Measurements from ENCODE around the gene MATN1.

The MATN1 gene

DNA sequence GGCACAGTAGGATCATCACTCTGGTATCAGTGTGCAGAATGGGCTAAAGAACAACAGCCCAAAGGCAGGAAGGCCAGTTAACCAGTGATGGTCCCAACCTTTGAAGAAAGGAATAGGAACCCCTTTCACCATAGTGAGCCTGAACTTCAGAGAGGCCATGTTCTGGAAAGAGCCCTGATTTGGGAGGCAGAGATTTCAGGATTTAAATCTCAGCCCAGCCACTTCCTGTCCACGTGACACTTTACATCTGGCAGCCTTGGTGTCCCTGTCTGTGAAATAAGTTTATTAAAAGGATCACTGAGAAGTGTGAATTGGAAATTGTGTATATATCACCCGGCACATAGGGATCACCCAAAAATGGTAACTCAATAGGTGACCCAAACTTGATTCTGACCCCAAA is 13.0 kb downstream of the MATN1 start:
- no peak for ATAC-seq
- TF ChIP-seq ZNF565 (CRISPR knock-in tag; conservative IDR thresholded peaks at IDR 0.05; ENCODE audit: low read depth) (no peak), ZC3H10 (CRISPR knock-in tag; IDR thresholded peaks at IDR 0.05) (no peak), ZFP3 (CRISPR knock-in tag; IDR thresholded peaks at IDR 0.05) (no peak), ARNTL (CRISPR knock-in tag; IDR thresholded peaks at IDR 0.05; ENCODE audit: borderline replicate concordance, low read depth) (no peak), TOX (CRISPR knock-in tag; IDR thresholded peaks at IDR 0.05; ENCODE audit: borderline replicate concordance) (no peak), OSR1 (CRISPR knock-in tag; IDR thresholded peaks at IDR 0.05) (no peak), ZNF70 (CRISPR knock-in tag; IDR thresholded peaks at IDR 0.05) (no peak), BACH2 (CRISPR knock-in tag; IDR thresholded peaks at IDR 0.05; ENCODE audit: borderline replicate concordance) (no peak), GLIS3 (CRISPR knock-in tag; IDR thresholded peaks at IDR 0.05) (no peak), PPARA (CRISPR knock-in tag; IDR thresholded peaks at IDR 0.05; ENCODE audit: borderline replicate concordance) (no peak), SNAI2 (CRISPR knock-in tag; IDR thresholded peaks at IDR 0.05) (no peak)
- TF ChIP-seq, protein P1, sequence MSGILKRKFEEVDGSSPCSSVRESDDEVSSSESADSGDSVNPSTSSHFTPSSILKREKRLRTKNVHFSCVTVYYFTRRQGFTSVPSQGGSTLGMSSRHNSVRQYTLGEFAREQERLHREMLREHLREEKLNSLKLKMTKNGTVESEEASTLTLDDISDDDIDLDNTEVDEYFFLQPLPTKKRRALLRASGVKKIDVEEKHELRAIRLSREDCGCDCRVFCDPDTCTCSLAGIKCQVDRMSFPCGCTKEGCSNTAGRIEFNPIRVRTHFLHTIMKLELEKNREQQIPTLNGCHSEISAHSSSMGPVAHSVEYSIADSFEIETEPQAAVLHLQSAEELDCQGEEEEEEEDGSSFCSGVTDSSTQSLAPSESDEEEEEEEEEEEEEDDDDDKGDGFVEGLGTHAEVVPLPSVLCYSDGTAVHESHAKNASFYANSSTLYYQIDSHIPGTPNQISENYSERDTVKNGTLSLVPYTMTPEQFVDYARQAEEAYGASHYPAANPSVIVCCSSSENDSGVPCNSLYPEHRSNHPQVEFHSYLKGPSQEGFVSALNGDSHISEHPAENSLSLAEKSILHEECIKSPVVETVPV (CRISPR knock-in tag; IDR thresholded peaks at IDR 0.05) = no peak
- TF ChIP-seq, protein P2, sequence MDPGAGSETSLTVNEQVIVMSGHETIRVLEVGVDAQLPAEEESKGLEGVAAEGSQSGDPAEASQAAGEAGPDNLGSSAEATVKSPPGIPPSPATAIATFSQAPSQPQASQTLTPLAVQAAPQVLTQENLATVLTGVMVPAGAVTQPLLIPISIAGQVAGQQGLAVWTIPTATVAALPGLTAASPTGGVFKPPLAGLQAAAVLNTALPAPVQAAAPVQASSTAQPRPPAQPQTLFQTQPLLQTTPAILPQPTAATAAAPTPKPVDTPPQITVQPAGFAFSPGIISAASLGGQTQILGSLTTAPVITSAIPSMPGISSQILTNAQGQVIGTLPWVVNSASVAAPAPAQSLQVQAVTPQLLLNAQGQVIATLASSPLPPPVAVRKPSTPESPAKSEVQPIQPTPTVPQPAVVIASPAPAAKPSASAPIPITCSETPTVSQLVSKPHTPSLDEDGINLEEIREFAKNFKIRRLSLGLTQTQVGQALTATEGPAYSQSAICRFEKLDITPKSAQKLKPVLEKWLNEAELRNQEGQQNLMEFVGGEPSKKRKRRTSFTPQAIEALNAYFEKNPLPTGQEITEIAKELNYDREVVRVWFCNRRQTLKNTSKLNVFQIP (CRISPR knock-in tag; IDR thresholded peaks at IDR 0.05; ENCODE audit: borderline replicate concordance, low read depth) = no peak
- TF ChIP-seq, protein P3, sequence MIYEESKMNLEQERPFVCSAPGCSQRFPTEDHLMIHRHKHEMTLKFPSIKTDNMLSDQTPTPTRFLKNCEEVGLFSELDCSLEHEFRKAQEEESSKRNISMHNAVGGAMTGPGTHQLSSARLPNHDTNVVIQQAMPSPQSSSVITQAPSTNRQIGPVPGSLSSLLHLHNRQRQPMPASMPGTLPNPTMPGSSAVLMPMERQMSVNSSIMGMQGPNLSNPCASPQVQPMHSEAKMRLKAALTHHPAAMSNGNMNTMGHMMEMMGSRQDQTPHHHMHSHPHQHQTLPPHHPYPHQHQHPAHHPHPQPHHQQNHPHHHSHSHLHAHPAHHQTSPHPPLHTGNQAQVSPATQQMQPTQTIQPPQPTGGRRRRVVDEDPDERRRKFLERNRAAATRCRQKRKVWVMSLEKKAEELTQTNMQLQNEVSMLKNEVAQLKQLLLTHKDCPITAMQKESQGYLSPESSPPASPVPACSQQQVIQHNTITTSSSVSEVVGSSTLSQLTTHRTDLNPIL (CRISPR knock-in tag; IDR thresholded peaks at IDR 0.05; ENCODE audit: low read depth) = no peak

DNA sequence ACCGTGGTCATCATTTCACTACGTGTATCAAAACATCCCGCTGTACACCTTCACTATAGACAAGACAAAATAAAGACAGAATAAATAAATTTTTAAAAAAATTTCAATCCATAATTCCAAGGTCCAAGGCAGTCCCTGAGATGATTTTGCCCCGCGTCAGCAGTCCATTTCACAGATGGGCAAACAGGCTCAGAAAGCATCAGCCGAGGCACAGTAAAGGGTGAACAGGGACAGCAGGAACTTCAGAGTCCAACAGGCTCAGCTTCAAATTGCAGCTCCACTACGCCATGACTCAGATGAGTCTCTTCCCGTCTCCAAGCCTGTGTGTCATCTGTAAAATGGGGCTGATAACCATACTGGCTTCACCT is 15.0 kb downstream of the MATN1 start:
- TF ChIP-seq, protein P1 (CRISPR knock-in tag; IDR thresholded peaks at IDR 0.05) = no peak
- no peak for TF ChIP-seq ESRRG (CRISPR knock-in tag; IDR thresholded peaks at IDR 0.05)
- TF ChIP-seq, protein P4, sequence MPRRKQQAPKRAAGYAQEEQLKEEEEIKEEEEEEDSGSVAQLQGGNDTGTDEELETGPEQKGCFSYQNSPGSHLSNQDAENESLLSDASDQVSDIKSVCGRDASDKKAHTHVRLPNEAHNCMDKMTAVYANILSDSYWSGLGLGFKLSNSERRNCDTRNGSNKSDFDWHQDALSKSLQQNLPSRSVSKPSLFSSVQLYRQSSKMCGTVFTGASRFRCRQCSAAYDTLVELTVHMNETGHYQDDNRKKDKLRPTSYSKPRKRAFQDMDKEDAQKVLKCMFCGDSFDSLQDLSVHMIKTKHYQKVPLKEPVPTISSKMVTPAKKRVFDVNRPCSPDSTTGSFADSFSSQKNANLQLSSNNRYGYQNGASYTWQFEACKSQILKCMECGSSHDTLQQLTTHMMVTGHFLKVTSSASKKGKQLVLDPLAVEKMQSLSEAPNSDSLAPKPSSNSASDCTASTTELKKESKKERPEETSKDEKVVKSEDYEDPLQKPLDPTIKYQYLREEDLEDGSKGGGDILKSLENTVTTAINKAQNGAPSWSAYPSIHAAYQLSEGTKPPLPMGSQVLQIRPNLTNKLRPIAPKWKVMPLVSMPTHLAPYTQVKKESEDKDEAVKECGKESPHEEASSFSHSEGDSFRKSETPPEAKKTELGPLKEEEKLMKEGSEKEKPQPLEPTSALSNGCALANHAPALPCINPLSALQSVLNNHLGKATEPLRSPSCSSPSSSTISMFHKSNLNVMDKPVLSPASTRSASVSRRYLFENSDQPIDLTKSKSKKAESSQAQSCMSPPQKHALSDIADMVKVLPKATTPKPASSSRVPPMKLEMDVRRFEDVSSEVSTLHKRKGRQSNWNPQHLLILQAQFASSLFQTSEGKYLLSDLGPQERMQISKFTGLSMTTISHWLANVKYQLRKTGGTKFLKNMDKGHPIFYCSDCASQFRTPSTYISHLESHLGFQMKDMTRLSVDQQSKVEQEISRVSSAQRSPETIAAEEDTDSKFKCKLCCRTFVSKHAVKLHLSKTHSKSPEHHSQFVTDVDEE (CRISPR knock-in tag; IDR thresholded peaks at IDR 0.05) = no peak
- no peak for TF ChIP-seq CSDC2 (CRISPR knock-in tag; IDR thresholded peaks at IDR 0.05)
- TF ChIP-seq TOX (CRISPR knock-in tag; IDR thresholded peaks at IDR 0.05; ENCODE audit: borderline replicate concordance) = no peak
- TF ChIP-seq ZFP3 (CRISPR knock-in tag; IDR thresholded peaks at IDR 0.05) = no peak
- ATAC-seq = no peak

DNA sequence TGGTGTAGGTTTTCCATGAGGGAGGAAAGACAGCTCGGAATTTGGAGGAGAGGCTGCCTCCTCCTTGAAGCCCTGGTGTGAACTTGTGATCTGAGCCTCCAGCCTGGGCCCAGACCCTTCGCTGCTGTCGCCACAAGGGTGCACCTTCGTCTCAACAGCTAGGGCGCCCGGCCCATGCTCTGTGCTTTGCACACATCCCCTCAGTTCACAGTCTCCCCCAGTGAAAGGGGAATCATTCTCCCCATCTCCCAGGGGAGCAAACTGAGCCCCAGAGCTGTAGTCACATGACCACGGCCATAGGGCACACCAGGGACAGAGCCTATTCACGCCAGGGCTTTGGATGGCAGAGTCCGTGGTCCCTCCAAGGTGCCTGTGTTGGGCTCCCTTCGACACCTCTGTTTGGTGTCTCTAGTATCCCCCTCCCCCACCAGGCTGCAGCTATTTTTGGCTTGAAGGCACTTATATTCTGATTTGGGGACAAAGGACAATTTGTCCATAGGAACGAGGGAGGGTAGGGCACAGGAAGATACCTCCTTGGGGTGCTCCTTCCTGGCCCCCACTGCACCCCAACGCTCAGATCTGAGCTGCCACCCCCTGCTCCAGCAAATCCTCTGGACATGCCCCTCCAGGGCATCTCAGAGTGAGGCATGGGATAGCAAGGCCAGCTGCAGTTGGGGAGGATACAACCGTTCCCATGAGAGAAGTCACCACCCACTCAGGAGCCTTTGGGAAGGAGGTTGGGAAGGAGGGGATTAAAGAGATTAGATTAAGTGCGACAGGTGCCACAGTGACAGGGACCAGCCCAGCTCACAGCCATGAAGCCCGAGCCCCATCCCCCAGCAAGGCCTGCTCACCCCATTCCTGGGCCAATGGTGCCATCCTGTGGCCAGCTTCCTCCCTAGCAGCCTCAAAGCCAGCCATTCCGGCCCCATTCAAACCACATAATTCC is 15.7 kb downstream of the MATN1 start:
- peak; percentile 96 for ATAC-seq
- TF ChIP-seq OSR1 (CRISPR knock-in tag; IDR thresholded peaks at IDR 0.05) (no peak), SNAI2 (CRISPR knock-in tag; IDR thresholded peaks at IDR 0.05) (0 out of 2 replicates have a peak, but pooled peaks have one; percentile 68)

DNA sequence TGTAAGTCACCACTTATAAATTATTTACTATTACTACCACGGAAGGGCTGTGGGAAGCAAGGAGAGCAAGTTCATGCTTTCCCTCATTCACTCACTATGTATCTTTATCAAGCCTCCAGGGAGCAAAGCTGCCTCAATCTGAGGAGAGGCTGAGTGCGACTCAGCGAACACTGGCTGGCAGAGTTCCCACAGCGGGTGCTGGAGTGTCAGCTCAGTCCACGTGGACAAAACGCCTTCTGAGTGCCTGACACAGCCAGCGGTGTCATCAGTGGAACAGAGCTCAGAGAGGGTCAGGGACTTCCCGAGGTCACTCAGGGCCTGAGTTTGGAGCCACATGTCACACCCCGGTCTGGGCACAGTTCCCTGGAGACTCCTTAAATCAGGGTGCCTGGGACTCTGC is 16.9 kb downstream of the MATN1 start:
- no peak for ATAC-seq
- TF ChIP-seq, protein P5, sequence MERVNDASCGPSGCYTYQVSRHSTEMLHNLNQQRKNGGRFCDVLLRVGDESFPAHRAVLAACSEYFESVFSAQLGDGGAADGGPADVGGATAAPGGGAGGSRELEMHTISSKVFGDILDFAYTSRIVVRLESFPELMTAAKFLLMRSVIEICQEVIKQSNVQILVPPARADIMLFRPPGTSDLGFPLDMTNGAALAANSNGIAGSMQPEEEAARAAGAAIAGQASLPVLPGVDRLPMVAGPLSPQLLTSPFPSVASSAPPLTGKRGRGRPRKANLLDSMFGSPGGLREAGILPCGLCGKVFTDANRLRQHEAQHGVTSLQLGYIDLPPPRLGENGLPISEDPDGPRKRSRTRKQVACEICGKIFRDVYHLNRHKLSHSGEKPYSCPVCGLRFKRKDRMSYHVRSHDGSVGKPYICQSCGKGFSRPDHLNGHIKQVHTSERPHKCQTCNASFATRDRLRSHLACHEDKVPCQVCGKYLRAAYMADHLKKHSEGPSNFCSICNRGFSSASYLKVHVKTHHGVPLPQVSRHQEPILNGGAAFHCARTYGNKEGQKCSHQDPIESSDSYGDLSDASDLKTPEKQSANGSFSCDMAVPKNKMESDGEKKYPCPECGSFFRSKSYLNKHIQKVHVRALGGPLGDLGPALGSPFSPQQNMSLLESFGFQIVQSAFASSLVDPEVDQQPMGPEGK (CRISPR knock-in tag; IDR thresholded peaks at IDR 0.05; ENCODE audit: borderline replicate concordance) = no peak
- TF ChIP-seq ZC3H10 (CRISPR knock-in tag; IDR thresholded peaks at IDR 0.05) = no peak
- TF ChIP-seq BACH2 (CRISPR knock-in tag; IDR thresholded peaks at IDR 0.05; ENCODE audit: borderline replicate concordance) = no peak
- TF ChIP-seq, protein P4 (CRISPR knock-in tag; IDR thresholded peaks at IDR 0.05) = no peak
- TF ChIP-seq, protein P3 (CRISPR knock-in tag; IDR thresholded peaks at IDR 0.05; ENCODE audit: low read depth) = no peak
- TF ChIP-seq ARNTL (CRISPR knock-in tag; IDR thresholded peaks at IDR 0.05; ENCODE audit: borderline replicate concordance, low read depth) = no peak
- TF ChIP-seq SNAI2 (CRISPR knock-in tag; IDR thresholded peaks at IDR 0.05) = no peak

Measured in SK-N-SH treated with all-trans-retinoic acid at 6 μM for 48 hours (cell line).